K562 (cell line): ENCODE measurements around the gene ERBB4. TPM values are rescaled to one million over a fixed set of nuclear protein-coding genes. Genes with fewer than 3 reads are reported as not detected.

Experiments used
- MYBL2 ChIP-seq, 2 experiments: fragments of 450-650 bp in 1 of 2; sonication (generic) in 1 of 2; formaldehyde crosslinking in 1 of 2; IDR thresholded peaks; 2 replicates each; pipeline versions ENCODE4 v1.6.1 to v1.8.1; 2017 to 2022; ENCODE audit warnings: borderline replicate concordance in 1 of 2, inconsistent platforms in 1 of 2, low read depth in 1 of 2, mild to moderate bottlenecking in 1 of 2, missing genetic modification reagents in 1 of 2, moderate library complexity in 1 of 2
- NFIX ChIP-seq: fragments of 250-450 bp; sonication (Bioruptor Pico); IDR thresholded peaks from 2 replicates; pipeline ENCODE4 v1.4.0; 2020; ENCODE audit warnings: low read depth, mild to moderate bottlenecking, moderate library complexity
- RBM25 ChIP-seq: fragments of 200-400 bp; formaldehyde crosslinking; IDR thresholded peaks from 2 replicates; pipeline ENCODE4 v1.6.1; 2018; ENCODE audit warnings: low read length, low read depth, moderate library complexity; ENCODE audit not compliant: severe bottlenecking
- SIN3A ChIP-seq, 2 experiments: fragments of 150-350 bp in 1 of 2; IDR thresholded peaks; 2 replicates each; pipeline ENCODE4 v1.6.1; 2011 to 2016; ENCODE audit warnings: borderline replicate concordance in 2 of 2, low read depth in 2 of 2, low read length in 2 of 2, mild to moderate bottlenecking in 2 of 2, moderate library complexity in 2 of 2; ENCODE audit not compliant: control insufficient read depth in 1 of 2
- SMARCC2 ChIP-seq: fragments of 450-650 bp; IDR thresholded peaks from 2 replicates; pipeline ENCODE4 v1.6.1; 2017; ENCODE audit warnings: antibody characterized with exemption, moderate library complexity, mild to moderate bottlenecking, low read depth
- TRIM28 ChIP-seq: fragments of 450-650 bp; IDR thresholded peaks from 2 replicates; pipeline ENCODE4 v1.6.1; 2017
- polyA plus RNA-seq, 8 experiments: library from polyadenylated mRNA; depleted of rRNA in 4 of 8; stranded (reverse) in 5 of 8; unstranded in 3 of 8; fragments of >200 nt; fragmentation: Nextera tagmentation in 2 of 8; fragmentation: Illumina TruSeq in 1 of 8; extraction: Ambion mirVana in 2 of 8; extraction: Trizol in 1 of 8; gene quantifications; 2 replicates each; pipeline versions ENCODE4 v1.2.1 to v1.2.3, GENCODE V29; 2011 to 2014; ENCODE audit warnings: inconsistent platforms in 1 of 8, missing spikeins in 1 of 8
- total RNA-seq, 7 experiments: library from RNA; depleted of rRNA in 6 of 7; stranded (reverse); fragments of >200 nt in 6 of 7; fragmentation: Illumina TruSeq in 2 of 7; extraction: Trizol in 2 of 7; gene quantifications; 2 replicates each; pipeline versions ENCODE4 v1.2.1 to v1.2.3, GENCODE V29; 2011 to 2021; ENCODE audit warnings: low replicate concordance in 1 of 7
- TF ChIP-seq, protein P1 (sequence below): sonication (generic); formaldehyde crosslinking; IDR thresholded peaks from 2 replicates; pipeline ENCODE4 v1.8.0; 2023; ENCODE audit warnings: mild to moderate bottlenecking, missing genetic modification reagents
- TF ChIP-seq, protein P2 (sequence below): fragments of 200-800 bp; sonication (Bioruptor generic); IDR thresholded peaks from 2 replicates; pipeline ENCODE4 v1.6.1; 2017; ENCODE audit warnings: missing genetic modification characterization, missing compliant biosample characterization

The ERBB4 gene
- total and polyA plus RNA-seq, 9 of the 15 experiments (the other 6 are each of a cell fraction or from before 2014, with no cell fraction given) = not detected

DNA sequence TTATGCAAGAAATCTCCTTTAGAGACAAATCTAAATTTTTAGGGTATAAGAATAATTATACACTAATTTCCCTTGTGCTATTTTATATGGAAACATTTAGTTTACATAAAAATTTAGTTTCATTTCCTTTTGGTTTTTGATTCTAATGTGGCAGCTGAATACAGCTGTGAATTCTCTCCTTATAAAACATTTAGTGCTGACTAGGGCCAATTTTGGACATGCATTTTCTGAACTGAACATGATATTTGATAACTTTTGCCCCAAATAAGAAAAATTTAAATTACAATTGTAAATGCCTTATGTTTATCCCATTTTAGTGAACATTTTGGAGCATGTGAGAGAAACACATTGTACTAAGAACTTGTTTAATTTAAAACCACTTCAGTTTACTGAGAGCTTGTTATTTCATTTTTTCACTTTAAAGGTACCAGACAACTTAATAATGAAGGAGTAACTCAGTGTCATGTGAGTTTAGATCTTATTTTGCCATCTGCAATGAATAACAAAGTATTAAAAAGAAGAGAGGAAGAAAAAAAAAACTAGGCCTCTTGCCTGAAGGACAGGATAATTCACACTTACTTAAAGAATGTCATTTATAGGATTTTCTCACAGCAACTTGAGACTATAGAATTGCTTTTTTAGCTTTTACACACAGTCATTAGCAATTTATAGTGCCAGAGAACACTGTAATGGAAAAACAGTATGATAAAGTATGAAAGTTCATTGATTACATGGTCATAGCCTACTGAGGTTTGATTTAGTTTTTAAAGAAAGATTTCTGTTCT is 209.7 kb downstream of the ERBB4 start (continued):
- TF ChIP-seq, protein P1, sequence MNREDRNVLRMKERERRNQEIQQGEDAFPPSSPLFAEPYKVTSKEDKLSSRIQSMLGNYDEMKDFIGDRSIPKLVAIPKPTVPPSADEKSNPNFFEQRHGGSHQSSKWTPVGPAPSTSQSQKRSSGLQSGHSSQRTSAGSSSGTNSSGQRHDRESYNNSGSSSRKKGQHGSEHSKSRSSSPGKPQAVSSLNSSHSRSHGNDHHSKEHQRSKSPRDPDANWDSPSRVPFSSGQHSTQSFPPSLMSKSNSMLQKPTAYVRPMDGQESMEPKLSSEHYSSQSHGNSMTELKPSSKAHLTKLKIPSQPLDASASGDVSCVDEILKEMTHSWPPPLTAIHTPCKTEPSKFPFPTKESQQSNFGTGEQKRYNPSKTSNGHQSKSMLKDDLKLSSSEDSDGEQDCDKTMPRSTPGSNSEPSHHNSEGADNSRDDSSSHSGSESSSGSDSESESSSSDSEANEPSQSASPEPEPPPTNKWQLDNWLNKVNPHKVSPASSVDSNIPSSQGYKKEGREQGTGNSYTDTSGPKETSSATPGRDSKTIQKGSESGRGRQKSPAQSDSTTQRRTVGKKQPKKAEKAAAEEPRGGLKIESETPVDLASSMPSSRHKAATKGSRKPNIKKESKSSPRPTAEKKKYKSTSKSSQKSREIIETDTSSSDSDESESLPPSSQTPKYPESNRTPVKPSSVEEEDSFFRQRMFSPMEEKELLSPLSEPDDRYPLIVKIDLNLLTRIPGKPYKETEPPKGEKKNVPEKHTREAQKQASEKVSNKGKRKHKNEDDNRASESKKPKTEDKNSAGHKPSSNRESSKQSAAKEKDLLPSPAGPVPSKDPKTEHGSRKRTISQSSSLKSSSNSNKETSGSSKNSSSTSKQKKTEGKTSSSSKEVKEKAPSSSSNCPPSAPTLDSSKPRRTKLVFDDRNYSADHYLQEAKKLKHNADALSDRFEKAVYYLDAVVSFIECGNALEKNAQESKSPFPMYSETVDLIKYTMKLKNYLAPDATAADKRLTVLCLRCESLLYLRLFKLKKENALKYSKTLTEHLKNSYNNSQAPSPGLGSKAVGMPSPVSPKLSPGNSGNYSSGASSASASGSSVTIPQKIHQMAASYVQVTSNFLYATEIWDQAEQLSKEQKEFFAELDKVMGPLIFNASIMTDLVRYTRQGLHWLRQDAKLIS = no peak
- TF ChIP-seq MYBL2 (IDR thresholded peaks at IDR 0.05; ENCODE audit: low read depth) (no peak), MYBL2 (CRISPR knock-in tag; IDR thresholded peaks at IDR 0.05; ENCODE audit: borderline replicate concordance) (no peak), TRIM28 (no peak), RBM25 (no peak), SIN3A (IDR thresholded peaks at IDR 0.05; ENCODE audit: borderline replicate concordance in 2 of 2, control insufficient read depth in 1 of 2, low read depth in 2 of 2, low read length in 2 of 2) (no peak), SMARCC2 (no peak), NFIX (CRISPR knock-in tag) (no peak)
- TF ChIP-seq, protein P2, sequence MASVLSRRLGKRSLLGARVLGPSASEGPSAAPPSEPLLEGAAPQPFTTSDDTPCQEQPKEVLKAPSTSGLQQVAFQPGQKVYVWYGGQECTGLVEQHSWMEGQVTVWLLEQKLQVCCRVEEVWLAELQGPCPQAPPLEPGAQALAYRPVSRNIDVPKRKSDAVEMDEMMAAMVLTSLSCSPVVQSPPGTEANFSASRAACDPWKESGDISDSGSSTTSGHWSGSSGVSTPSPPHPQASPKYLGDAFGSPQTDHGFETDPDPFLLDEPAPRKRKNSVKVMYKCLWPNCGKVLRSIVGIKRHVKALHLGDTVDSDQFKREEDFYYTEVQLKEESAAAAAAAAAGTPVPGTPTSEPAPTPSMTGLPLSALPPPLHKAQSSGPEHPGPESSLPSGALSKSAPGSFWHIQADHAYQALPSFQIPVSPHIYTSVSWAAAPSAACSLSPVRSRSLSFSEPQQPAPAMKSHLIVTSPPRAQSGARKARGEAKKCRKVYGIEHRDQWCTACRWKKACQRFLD (CRISPR knock-in tag) = no peak
